Cerebellar nuclear complex (tissue), 1 donor: Measurements from ENCODE around the gene NHLH1.

Source experiments
- DNase-seq, 2 experiments: peaks; one replicate each; lab custom pipeline; 2025; lab: John Stamatoyannopoulos, UW

NHLH1 gene

DNA sequence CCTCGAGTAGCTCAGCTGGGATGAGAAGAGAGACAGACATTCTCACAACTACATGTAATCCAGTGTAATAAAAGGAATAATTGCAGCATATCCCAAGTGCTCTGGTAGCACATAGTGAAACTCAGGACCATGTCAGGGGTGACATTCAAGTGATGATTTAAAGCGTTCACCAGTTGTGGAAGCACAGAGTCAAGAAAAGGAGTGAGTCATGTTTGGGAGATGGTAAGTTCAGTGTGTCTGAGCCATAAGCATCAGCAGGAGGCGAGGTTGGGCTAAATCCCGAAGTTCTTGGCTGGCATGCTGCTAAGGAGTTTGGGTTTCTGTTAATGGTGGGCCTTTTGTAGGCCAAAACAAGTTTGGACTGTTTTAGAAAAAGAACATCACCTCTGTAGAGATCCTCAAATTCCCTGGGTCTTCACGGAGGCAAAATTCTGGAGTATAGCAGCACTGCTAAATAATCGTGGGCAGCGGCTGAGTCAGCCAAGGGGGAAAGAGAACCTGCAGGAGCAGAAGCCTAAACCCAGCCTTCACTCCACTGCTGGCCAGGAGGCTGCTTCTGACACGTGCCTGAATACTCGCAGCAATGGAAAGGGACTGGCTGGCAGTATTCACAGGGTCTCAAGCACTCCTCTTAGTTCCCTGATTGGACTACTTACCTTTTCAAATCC is 7.2 kb upstream of the NHLH1 start:
- no peak for DNase-seq

DNA sequence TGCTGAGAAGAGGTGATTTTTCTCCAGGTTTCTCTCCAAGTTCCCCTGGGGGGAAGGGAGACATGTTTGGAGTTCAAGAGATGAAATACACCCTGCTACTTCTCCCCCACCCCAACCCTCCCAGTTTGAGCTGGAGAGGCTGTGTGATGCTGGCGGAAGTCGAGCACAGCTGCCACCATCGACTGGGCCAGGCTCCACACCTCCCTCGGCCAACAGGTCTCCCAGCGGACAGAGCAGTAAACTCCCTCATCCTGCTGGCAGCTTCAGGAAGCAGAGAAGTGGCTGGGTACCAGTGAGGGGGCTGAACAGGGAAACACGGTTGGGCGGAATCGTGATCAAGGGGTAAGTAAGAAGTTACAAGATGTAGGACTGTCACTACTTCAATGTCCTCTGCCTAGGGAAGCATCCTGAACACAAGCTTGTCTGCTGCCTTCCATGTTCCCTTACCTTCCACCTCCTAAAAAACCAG is 6.6 kb upstream of the NHLH1 start:
- DNase-seq = no peak

- no peak for DNase-seq
Measured at GRCh38 chr1:160361199-160361598, 5.7 kb upstream of the NHLH1 start.

- no peak for DNase-seq
Measured at GRCh38 chr1:160361814-160362167, 5.1 kb upstream of the NHLH1 start.

GRCh38 chr1:160362168-160362957 is 4.5 kb upstream of the NHLH1 start:
- no peak for DNase-seq

GRCh38 chr1:160363010-160363409 is 3.9 kb upstream of the NHLH1 start:
- peak; percentile 24 to 25 for DNase-seq

- no peak for DNase-seq
Measured at GRCh38 chr1:160363951-160364735, 2.7 kb upstream of the NHLH1 start.

GRCh38 chr1:160365325-160365724 is 1.5 kb upstream of the NHLH1 start:
- no peak for DNase-seq

- no peak for DNase-seq
Measured at GRCh38 chr1:160367516-160367900, 637 bp downstream of the NHLH1 start.

GRCh38 chr1:160367934-160368923 is 1.4 kb downstream of the NHLH1 start:
- DNase-seq = no peak

DNA sequence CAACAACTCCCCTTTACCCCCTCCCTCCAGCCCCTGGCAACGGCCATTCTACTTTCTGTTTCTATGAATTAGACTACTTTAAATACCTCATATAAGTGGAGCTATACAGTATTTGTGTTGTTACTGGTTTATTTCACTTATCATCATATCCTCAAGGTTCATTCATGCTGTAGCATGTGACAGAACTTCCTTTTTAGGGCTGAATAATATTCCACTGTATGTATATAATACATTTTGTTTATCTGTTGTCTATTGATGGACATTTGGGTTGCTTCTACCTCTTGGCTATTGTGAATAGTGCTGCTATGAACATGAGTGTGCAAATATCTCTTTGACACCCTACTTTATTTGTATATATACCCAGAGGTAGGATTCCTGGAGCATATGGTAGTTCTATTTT is 2.2 kb downstream of the NHLH1 start:
- DNase-seq = no peak

GRCh38 chr1:160370561-160371345 is 3.9 kb downstream of the NHLH1 start:
- DNase-seq = no peak

GRCh38 chr1:160371346-160371631 is 4.4 kb downstream of the NHLH1 start:
- no peak for DNase-seq

- no peak for DNase-seq
Measured at GRCh38 chr1:160371756-160372155, 4.9 kb downstream of the NHLH1 start.

GRCh38 chr1:160373696-160374095 is 6.8 kb downstream of the NHLH1 start:
- DNase-seq = no peak

GRCh38 chr1:160374306-160375110 is 7.6 kb downstream of the NHLH1 start:
- no peak for DNase-seq

- no peak for DNase-seq
Measured at GRCh38 chr1:160375788-160376524, 9.1 kb downstream of the NHLH1 start.

- DNase-seq = peak in 1 of 2 experiments; percentile 34
Measured at GRCh38 chr1:160376525-160377131, 9.8 kb downstream of the NHLH1 start.
